Keratinocyte (primary cell): ENCODE data around the gene ABLIM1.

Source experiments
- EZH2 ChIP-seq: IDR thresholded peaks from one replicate; pipeline ENCODE4 v1.6.1; 2012; ENCODE audit warnings: inconsistent platforms, mild to moderate bottlenecking, low read length, moderate library complexity
- TF ChIP-seq, protein P1 (sequence below), 3 experiments: IDR thresholded peaks in 1 of 3; conservative IDR thresholded peaks in 1 of 3; optimal IDR thresholded peaks in 1 of 3; 2 replicates in 2 of 3; 3 replicates in 1 of 3; pipeline versions ENCODE3 to v1.5.1; 2011; ENCODE audit warnings: low read length in 3 of 3, mild to moderate bottlenecking in 3 of 3, moderate library complexity in 2 of 3, control low read depth in 1 of 3, inconsistent platforms in 1 of 3; ENCODE audit not compliant: insufficient read depth in 2 of 3; ENCODE audit errors: extremely low read depth in 1 of 3

DNA sequence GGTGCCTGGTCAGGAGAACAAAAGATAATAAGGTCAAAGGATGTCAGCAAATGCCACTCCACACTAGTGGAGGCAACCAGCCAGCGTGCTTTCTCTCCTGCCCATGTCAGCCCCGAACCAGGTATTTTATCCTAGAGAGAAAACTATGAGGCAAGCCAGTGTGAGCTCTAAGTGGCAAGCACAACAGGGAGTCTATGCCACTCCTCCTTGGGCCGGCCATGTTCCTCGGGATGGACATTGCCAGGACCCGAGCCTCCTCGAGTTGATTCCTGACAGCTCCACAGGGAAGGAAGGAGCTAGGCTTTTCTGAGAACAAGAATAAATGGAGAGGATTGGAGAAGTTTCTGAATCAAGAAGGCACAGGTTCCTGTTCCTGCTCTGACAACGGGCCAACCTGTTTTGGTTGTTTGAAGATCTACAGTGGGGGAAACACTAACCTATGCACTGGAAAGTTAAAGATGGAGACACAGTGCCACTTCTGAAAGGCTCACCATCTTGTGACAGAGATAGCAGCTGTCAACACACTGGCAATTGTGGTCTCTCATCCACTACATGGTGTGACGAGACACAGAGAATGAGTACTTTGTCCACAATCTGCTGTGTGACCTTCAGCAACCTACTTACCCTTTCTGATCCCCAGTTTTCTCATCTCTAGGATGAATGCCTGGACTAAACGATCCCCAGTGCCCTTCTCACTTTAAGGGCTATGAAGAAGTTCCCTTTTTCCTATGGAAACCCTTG is 28.8 kb downstream of the ABLIM1 start:
- TF ChIP-seq, protein P1, sequence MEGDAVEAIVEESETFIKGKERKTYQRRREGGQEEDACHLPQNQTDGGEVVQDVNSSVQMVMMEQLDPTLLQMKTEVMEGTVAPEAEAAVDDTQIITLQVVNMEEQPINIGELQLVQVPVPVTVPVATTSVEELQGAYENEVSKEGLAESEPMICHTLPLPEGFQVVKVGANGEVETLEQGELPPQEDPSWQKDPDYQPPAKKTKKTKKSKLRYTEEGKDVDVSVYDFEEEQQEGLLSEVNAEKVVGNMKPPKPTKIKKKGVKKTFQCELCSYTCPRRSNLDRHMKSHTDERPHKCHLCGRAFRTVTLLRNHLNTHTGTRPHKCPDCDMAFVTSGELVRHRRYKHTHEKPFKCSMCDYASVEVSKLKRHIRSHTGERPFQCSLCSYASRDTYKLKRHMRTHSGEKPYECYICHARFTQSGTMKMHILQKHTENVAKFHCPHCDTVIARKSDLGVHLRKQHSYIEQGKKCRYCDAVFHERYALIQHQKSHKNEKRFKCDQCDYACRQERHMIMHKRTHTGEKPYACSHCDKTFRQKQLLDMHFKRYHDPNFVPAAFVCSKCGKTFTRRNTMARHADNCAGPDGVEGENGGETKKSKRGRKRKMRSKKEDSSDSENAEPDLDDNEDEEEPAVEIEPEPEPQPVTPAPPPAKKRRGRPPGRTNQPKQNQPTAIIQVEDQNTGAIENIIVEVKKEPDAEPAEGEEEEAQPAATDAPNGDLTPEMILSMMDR (optimal IDR thresholded peaks at IDR 0.05 in 1 of 3, IDR thresholded peaks at IDR 0.05 in 1 of 3, conservative IDR thresholded peaks at IDR 0.05 in 1 of 3; ENCODE audit: extremely low read depth in 1 of 3, insufficient read depth in 2 of 3, low read length in 3 of 3): no peak
- no peak for TF ChIP-seq EZH2
